Stimulated activated CD8-positive, alpha-beta memory T cell treated with anti-CD3 and anti-CD28 coated beads, Interleukin-4, amount 100 ng/mL, for 1 hour (primary cell): Measurements from ENCODE around the gene VAPB.
"Not testable (repeated sequence)": the region's sequence is repeated elsewhere in the genome, so short reads cannot be mapped to it uniquely, and the experiment has no call there.

Source experiments
- DNase-seq, 2 donors: peaks; one replicate each; pipeline ENCODE4 v3.0.0-alpha.2; 2020; ENCODE audit warnings: low read depth in 2 of 2, low spot score in 1 of 2

Gene VAPB, protein sequence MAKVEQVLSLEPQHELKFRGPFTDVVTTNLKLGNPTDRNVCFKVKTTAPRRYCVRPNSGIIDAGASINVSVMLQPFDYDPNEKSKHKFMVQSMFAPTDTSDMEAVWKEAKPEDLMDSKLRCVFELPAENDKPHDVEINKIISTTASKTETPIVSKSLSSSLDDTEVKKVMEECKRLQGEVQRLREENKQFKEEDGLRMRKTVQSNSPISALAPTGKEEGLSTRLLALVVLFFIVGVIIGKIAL

DNA sequence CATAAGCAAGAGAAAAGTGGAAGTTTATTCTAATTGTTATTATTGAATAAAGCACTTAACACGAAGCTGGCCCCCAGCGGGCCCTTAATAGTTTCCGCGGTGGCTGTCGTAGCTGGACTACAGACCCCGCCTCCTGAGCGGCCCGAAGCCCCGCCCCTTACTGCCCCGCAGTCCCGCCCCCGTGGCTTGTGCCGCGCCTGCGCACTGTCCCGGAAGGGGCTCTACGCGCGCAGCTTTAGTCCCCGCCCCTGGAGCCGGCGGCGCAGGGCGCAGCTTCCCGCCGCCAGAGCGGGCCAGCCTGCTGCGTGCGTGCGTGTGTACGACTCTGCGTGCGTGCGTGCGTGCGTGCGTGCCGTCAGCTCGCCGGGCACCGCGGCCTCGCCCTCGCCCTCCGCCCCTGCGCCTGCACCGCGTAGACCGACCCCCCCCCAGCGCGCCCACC, at the start of gene VAPB:
Gene VAPB (plus strand): TSS at position 348 of the 442 bp plus-strand sequence. CDS start 231 bp downstream, outside the sequence.
- DNase-seq = peak; percentile 92 to 96

DNA sequence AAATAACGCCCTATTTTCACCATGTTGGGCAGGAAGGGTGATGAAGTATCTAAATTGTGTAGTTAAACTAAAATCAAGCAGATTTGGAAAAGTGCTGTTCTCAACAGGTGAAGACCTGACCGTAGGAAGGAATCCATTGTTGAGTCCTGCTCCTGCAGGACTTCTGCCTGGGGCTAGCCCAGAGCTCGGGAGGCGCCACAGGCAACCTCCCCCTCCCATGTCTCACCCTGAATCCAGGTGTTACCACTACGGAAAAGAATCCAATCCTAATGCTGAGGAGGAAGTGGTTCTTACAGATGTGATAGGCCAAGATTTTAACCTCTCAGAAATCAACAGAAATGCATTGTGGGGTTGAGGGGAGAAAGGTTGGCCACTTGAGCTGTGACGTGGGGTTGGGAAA, 49.3 kb upstream of the VAPB start:
- no peak for DNase-seq

DNA sequence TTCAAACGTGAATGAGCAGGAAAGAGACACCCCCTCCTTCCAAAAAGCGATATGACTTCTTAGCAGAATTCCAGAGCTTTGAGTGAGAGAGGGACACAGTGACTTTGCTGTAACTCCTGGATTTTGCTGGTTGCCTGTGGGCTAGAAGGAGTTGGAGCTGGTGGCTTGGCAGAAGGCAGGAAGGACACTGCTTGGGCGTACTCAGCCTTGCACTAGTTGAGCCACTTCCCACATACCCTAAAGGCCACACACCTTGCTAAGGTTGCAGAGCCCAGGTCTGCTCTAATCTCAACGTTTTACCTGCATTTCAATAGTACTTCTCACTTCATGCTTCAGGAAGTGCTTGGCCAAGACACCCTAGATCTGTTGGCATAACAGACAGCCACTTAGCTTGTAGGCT, 48.9 kb upstream of the VAPB start:
- DNase-seq = no peak

DNA sequence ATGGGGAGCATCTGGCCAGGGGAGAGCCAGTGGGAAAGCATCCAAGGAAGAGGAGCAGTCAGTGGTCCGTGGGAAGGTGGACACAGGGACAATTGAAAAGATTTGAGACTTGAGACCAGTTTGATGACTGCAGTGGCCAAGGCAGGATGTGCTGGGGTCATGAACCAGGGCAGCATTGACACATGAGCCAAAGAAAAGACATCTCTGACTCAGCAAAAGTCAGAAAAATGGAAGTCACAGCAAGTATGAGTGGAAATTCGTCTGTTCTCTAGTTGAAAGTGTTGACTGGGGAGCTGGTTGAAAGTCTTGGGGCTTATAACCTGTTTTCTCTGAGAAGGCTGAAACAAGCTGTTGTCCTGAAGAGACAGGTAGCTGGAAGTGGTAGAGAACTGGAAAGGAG, 48.2 kb upstream of the VAPB start:
- no peak for DNase-seq

DNA sequence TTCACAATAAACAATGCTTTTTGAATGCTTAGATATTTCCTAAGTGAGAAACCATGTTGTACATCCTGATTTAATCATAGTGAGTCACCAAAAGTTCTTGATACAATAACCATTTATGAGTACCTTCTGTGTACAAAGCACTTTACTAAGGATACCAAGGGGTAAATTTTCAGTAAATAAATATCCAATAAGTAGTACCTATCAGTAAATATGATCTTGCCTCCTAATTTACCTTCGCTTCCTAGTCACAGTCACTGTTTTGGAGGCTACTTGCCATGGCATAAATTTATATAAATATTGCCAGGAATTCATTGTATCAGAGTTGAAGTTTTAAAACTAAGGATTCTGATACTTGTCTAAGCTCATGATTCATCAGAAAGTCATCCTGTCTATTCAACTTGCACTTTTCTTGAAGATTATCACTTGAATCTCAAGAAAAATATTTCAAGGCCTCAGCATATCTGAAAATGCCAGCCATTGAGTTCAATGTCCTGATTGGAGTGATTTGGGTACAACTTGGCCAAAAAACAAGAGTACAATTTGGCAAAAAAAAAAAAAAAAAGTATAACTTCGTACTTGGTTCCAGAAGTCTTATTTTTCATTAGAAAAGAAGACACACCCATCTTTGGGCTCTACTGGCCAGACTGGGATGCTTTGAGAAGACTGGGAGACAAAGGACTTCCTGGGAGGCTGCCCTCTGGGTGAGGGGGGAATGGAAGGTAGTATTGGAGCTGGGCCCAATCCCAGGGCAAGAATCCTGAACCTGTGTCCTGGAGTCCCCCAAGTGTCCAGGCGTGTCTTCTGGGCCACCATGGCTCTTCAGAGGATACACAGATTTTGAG, 46.7 kb upstream of the VAPB start:
- DNase-seq = no peak

DNA sequence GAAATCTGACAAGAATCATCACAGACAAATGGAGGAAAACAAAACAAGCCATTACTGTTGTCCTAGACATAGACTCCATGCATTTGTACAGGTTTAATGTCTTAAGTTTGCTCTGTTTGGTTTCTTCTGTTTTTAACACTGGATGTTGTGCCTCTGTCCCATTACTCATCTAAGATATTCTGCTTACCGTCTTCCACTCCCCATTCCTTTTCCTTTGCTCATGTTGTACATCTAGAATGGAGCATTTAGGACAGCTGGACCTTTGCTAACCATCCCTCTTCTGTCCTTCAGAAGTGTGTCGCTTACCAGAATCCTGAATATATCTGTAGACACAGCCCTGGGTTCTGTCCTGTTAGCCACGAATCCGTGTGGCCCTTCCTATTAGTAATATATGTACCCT, 44.3 kb upstream of the VAPB start:
- no peak for DNase-seq

DNA sequence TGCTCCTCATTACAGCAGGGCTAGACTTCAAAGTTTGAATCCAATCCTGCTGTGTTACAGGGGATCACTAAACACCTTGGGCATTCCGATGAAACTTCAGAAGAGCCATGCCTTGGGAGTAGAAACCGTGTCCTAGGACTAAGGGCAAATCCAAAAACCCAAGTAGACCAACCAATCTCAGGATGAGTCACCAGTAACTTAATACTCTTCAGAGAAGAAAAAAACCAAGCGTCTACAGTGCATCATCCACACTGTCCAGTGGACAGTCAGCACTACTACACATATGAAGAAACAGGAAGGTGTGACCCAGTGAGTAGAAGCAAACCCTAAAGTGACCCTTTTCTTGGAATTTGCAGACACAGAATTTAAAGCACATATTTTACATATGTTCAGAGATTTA, 39.5 kb upstream of the VAPB start:
- DNase-seq = no peak

DNA sequence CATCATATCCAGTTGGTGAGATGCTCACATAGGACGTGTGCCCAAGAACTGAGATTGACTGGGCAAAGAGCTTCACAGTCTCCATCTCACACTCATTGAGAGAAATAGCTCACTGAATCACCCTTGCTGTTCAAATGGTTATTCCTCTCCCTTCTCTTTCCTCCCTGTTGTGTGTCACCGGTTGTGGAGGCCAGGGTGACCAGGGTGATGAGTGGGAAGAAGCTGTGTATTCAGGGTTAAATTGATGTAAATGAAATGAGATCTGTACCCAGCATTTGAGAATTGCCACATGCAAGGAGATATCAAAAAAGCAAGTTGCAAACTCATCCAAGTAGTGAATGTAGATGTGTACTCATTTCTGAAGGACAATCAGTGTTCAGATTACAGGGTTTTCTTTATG, 36.6 kb upstream of the VAPB start:
- DNase-seq = no peak

DNA sequence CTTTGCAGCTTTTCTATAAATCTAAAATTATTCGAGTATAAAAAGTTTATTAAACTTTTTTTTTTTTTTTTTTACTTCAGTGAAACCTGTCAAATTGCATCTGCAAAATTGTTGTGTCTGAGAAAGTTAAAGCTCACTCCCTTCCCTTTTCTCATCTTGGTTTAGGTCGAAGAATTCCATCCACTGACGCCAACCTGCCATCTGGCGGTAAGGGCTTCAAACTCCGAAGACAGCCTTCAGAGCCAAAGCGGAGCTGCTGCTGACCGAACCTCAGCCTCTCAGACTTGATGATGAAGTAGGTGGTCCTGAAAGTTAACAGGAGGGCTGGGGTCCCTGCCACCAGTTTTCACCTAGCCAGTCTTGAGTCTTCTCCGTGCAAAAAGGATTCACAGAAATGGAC, 29.6 kb upstream of the VAPB start:
- no peak for DNase-seq

DNA sequence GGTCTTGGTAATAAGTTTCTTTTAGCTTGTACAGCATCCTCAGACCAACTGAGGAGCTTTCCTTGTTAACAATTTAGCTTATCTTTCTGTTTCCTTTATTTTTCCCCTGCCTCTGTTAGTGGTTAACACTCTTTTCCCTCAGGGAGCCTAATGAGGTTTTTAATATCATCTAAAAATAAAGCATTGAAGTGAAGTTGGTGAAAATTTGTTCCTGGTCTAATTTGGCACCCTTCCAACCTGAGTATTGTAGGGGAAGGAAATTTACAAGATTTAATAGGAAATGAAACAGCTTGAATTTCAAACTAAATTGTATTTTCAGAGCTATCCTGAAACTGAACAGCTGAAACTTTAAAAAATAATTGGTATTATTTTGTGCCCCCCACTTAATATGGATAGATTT, 28.1 kb upstream of the VAPB start:
- DNase-seq = no peak

DNA sequence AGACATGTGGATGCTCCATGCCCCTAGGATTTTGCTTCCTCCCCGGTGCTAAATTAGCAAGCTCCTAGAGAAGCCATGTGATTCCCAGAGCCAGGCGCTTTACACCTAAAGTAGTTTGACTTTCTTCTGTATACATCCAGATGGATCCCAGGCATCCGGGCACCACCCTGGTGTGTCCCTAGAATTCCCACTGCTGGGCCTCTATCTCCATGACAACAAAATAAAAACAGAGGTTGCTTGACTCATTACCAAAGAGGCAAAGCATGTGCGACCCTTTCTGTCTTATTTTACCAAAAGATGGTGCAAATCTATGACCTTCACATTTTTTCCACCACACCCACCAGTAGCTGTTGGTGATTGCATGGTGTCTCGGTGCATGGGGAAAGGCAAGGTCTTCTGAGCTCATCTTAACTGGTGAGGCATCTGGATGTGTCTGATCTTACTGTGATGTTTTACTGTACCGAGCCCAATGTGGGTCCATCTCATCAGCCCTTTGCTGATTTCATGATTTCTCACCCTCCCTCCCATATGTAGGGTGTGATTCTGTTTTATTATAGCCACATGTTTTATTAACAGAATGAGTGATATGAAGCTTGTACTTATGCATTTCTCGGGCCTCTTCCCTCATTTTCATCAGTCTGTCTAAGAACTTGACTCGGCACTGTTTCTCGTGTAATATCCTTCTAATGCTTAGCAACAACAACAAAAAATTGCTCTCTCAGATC, 27.4 kb upstream of the VAPB start:
- DNase-seq = no peak

DNA sequence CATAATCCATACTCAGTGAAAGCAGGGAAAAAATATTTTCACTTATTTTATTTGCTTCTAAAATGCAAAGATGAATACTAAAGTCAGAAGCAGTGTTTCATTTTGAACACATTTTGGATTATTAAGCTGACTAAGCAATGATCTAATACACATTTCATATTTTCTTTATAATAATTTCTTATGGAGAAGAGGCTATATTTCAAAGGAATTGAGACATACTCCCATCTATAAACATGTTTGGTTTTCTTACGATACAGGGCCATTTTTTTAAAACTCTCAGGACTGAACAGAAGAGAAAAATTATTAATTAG, 26.9 kb upstream of the VAPB start:
- DNase-seq = no peak

DNA sequence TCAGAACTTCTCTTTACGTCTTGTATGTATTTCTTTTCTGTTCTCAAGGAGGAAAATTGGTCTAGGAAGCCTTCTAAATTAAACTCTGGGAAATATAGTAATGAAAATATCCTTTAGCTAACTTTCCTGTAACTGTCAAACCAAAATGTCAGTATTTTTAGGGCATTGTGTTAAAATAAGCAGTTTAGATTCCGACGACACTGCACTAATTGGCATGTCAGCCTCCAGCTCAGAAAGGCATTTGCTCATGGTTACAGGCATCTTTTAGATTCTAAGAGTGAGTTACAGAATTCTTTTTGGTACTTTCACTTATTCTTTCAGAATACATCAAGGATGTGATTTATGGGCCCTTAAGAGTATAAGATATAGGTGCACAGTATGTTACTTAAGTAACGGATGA, 26.1 kb upstream of the VAPB start:
- DNase-seq = no peak

DNA sequence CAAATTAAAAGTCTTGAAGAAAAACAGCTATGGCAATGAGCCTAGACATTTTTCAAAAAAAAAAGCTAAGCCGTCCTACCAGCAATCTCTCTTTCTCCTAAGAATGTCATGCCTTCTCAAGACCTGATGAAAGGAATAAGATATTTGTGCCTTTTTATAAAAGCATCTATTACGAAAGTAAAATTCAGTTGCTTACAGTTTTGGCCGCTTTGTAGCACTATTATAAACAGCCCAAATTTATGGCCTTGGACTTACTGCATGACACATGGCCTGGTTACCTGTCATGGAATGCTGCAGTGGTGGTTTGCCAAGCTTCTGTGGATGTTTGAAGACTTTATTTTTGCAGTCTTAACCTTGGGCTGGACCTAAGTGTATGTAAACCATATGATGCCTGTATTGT, 22.2 kb upstream of the VAPB start:
- no peak for DNase-seq

DNA sequence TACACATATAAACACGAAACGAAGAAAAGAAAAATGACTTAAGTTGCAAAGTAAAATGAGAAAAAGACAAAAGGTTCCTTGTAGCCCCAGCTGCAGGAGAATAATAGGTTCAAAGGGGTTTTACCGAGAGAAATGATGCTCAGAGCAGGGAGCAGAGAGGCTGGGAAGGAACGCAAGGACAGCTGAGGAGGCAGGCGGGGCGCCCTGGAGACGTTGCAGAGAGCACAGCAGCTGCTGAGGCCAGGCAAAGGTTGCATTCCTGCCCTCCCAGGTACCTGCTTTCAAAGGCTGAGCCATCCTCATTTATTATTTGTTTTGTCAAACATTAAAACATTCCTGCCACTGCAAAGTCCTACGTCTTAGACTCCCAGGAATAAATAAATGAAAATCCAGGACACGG, 16.2 kb upstream of the VAPB start:
- no peak for DNase-seq

DNA sequence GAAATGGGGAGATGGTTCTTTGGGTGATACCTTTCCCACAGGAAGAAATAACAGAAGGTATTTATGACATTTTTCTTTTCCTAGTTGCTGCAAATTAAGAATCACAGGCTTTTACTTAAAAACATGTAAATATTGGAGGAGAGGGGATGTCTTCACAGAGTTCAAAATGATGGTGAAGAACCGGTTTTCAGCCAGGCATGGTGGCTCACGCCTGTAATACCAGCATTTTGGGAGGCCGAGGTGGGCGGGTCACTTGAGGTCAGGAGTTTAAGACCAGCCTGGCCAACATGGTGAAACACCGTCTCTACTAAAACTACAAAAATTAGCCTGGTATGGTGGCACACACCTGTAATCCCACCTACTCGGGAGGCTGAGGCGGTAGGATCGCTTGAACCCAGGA, 15.7 kb upstream of the VAPB start:
- DNase-seq = not testable (repeated sequence)

DNA sequence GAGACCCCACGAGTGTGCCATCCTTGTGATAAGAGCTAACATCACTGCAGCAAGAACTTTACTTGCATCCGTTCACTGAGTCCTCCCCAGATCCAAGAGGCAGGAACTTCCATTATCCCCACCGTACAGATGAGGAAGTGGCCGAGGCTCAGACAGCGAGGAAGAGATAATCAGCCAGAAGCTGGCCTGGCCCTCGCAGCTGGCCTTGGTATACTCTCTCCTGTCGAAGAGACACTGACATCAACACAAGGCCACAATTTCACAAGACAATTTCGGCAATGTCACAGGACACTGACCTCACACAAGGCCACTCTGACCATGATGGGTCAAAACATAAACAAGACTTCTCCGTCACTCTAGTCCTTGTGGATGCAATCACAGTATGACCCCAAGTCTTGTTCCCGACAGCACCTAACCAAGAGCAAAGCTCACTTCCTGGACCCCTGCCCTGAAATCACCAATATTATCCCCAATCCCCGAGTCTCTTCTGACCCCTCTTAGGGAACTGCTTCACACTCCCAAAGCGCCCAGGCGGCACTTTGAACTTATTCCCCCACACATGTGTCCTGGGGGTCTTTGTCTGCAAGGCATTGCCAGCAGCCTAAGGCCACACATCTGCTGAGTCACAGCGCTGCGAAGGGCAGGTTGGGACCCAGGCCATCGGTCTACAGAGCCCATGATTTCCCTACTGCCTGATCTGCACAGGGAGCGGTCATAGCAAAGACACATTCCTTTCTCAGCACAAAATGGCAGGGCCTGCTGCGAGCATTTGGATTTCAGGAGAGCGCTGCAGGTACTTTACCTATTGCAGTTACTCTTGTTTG, 14.8 kb upstream of the VAPB start:
- no peak for DNase-seq

DNA sequence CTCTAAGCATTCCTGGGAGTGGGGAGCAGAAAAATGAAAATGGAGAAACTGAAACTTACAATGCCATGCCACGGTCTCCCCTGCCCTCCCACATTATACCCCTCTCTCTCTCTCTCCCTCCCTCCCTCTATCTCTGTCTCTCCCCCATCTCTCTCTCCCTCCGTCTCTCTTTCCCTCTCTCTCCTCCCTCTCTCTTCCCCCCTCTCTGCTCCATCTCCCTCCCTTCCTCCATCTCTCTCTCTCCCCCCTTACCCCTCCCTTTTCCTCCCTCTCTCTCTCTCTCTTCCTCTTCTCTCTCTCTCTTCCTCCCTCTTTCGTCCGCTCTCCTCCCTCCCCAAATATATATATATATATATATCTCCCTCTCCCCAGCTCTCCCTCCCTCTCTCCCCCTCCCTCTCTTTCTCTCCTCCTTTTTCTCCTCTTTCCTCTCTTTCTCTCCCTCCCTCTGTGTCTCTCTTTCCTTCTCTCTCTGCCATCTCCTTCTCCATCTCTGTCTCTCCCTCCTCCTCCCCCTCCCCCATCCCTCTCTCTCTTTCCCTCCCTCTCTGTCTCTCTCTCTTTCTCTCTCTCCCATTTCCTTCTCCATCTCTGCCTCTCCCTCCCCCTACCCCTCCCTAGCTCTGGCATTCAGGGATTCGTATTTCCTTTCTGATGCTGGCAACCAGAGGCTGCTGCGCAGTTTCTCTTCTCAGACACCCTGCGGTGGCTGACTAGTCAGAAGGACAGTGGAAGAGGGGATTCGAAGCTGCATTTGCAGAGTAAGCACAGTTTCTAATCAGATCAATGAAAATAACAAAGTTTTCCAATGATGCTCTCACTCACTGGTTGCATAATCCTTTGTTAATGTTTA, 13.9 kb upstream of the VAPB start:
- DNase-seq = no peak

DNA sequence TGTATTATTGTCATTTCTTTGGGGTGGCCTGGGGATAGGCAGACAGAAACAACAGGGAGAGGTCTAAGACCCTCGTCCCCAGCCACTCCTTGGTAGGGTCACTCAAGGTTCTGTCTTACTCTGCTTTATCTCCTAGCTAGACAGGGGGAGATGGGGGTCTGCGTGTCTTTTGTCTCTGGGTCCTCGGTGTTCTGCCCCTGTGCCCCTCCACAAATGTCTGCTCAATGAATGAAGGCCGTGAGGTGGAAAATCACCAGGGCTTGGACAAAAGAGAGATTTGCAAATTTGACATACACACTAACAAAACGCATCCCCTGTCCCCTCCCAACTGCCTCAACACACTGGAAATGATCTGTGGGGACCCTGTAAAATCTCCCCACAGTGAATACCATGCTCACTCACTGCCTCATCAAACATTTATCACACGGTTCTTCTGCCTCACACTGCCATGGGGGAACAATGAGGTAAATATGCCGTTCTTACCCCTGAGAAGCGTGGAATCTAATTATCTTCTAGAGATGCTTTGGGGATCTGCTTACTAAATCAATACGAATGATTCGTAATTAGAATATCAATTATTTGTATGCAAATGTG, 13.2 kb upstream of the VAPB start:
- DNase-seq = no peak

DNA sequence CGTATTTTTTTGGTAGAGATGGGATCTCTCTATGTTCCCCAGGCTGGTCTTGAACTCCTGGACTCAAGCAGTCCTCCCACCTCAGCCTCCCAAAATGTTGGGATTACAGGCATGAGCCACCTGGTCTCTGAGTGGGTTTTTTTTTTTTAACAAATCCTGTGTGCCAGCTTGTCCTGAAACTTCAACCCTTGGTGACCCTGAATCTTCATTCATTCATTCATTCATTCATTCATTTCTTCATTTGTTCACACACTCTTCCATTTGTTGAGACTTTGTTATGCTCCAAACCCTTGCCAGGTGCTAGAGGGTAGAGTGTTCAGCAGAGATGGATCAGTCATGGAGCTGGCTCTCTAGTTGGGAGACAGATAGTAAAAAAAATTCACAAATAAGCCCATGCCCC, 12.0 kb upstream of the VAPB start:
- DNase-seq = no peak
